Motor neuron (in vitro differentiated cells): Measurements from ENCODE around the gene ELAC1. TPM values are rescaled to one million over a fixed set of nuclear protein-coding genes. Genes with fewer than 3 reads are reported as not detected.
"Not testable (repeated sequence)": the region's sequence is repeated elsewhere in the genome, so short reads cannot be mapped to it uniquely, and the experiment has no call there.

Experiments used
- ATAC-seq, 8 experiments: fragments of 200-7000 bp; cut with Tn5 transposase; replicated peaks in 6 of 8; 2 replicates each; pipeline ENCODE4 v1.8.0; 2021; ENCODE audit warnings: mild to moderate bottlenecking in 8 of 8, moderate library complexity in 8 of 8
- H3K27ac ChIP-seq, 2 donors: fragments of 250-450 bp; sonication (Bioruptor Pico); 2 replicates each; pipeline ENCODE4 v1.9.0; 2021; ENCODE audit warnings: antibody characterized with exemption in 2 of 2, mild to moderate bottlenecking in 2 of 2, moderate library complexity in 1 of 2
- H3K4me1 ChIP-seq, 2 donors: fragments of 250-450 bp; sonication (Bioruptor Pico); replicated peaks in 1 of 2; 2 replicates each; pipeline ENCODE4 v1.6.1; 2021; ENCODE audit warnings: antibody characterized with exemption in 2 of 2, mild to moderate bottlenecking in 2 of 2, moderate library complexity in 1 of 2
- H3K4me3 ChIP-seq, 5 donors: fragments of 250-450 bp; sonication (Bioruptor Pico); 2 replicates each; pipeline ENCODE4 v1.9.0; 2021; ENCODE audit warnings: antibody characterized with exemption in 5 of 5, mild to moderate bottlenecking in 5 of 5, moderate library complexity in 4 of 5
- WGBS, 10 experiments: fragments of 450-650 bp; shearing (Covaris generic); methylation state at CpG; one replicate each; pipeline ENCODE4 v1.0.0; 2022; 5-methylcytosine and 5-hydroxymethylcytosine counted together
- in situ Hi-C, 9 experiments: fragments of 400-800 bp; cut with MboI; loops; one replicate each; pipeline ENCODE4 v1.15.0; 2021; ENCODE audit warnings: low sequenced_read_pairs in 9 of 9, low pct_unique_long_range_greater_than_20kb in 2 of 9; ENCODE audit not compliant: unreplicated experiment in 9 of 9
- total RNA-seq, 8 experiments: library from RNA; unstranded; fragments of 300-600 nt; gene quantifications; 2 replicates each; pipeline versions ENCODE4 v1.2.3 to v1.2.4, GENCODE V29; 2022

Gene ELAC1
- total RNA-seq, 8 experiments from 2014 or later, result 7.3 to 14.6 (median 9.6) TPM

GRCh38 chr18:50947899-50948298, 19.9 kb upstream of the ELAC1 start:
- H3K4me1 ChIP-seq, result no peaks in the 10 kb centered on the region
- 14 to 100% (median 75%) methylated on average over 1 of the region's 1 CpG; no CpG with 5 or more reads in 2 of the 10 experiments for WGBS, 10 experiments
- in situ Hi-C loops, result no loop called here
- H3K4me3 ChIP-seq, result no peak overlapping the region
- H3K27ac ChIP-seq, result no peak overlapping the region
- peak in 2 of 8 experiments; percentile 20 to 71 for ATAC-seq

GRCh38 chr18:50949185-50949584, 18.7 kb upstream of the ELAC1 start:
- Histone ChIP-seq H3K27ac (no peak overlapping the region), H3K4me1 (no peaks in the 10 kb centered on the region), H3K4me3 (no peak overlapping the region)
- no peak for ATAC-seq
- in situ Hi-C loops, result no loop called here
- 84 to 100% (median 97%) methylated on average over 1 to 6 of the region's 6 CpGs; no CpG with 5 or more reads in 1 of the 10 experiments for WGBS, 10 experiments

- H3K4me3 ChIP-seq, result no peak overlapping the region
- H3K4me1 ChIP-seq, result no peaks in the 10 kb centered on the region
- ATAC-seq, result no peak
- 80 to 100% (median 98%) methylated on average over 1 to 4 of the region's 4 CpGs; no CpG with 5 or more reads in 3 of the 10 experiments for whole genome bisulfite sequencing, 10 experiments
- in situ Hi-C loops, result no loop called here
- no peak overlapping the region for H3K27ac ChIP-seq
Measured at GRCh38 chr18:50950626-50951025, 17.2 kb upstream of the ELAC1 start.

GRCh38 chr18:50953822-50954221, 14.0 kb upstream of the ELAC1 start:
- WGBS, 10 experiments, result 52 to 91% (median 74%) methylated on average over 1 to 3 of the region's 3 CpGs; no CpG with 5 or more reads in 1 of the 10 experiments
- Histone ChIP-seq H3K4me1 (no peaks in the 10 kb centered on the region), H3K27ac (no peak overlapping the region), H3K4me3 (no peak overlapping the region)
- no peak for ATAC-seq
- in situ Hi-C loops, result no loop called here

GRCh38 chr18:50955253-50955652, 12.6 kb upstream of the ELAC1 start:
- WGBS, 10 experiments, result 60 to 90% (median 80%) methylated on average over 1 to 4 of the region's 4 CpGs; no CpG with 5 or more reads in 2 of the 10 experiments
- ATAC-seq, result peak in 3 of 8 experiments; percentile 29 to 58 (median 48)
- H3K4me1 ChIP-seq, result no peaks in the 10 kb centered on the region
- H3K27ac ChIP-seq, result no peak overlapping the region
- no peak overlapping the region for H3K4me3 ChIP-seq
- in situ Hi-C loops, result no loop called here

GRCh38 chr18:50956116-50956515, 11.7 kb upstream of the ELAC1 start:
- Histone ChIP-seq H3K27ac (no peak overlapping the region), H3K4me3 (no peak overlapping the region), H3K4me1 (no peaks in the 10 kb centered on the region)
- 79 to 100% (median 100%) methylated on average over 1 to 3 of the region's 3 CpGs; no CpG with 5 or more reads in 3 of the 10 experiments for WGBS, 10 experiments
- no peak for ATAC-seq
- in situ Hi-C loops, result no loop called here

- 0 to 92% (median 73%) methylated on average over 1 of the region's 1 CpG; no CpG with 5 or more reads in 1 of the 10 experiments for WGBS, 10 experiments
- no peak for ATAC-seq
- Histone ChIP-seq H3K4me3 (no peak overlapping the region), H3K4me1 (no peaks in the 10 kb centered on the region), H3K27ac (no peak overlapping the region)
- in situ Hi-C loops, result no loop called here
Measured at GRCh38 chr18:50961974-50962373, 5.9 kb upstream of the ELAC1 start.

GRCh38 chr18:50969448-50969847, 1.6 kb downstream of the ELAC1 start:
- ATAC-seq, result no peak
- H3K4me1 ChIP-seq, result peaks cover 8 to 15% of the 10 kb centered on the region in 2 donors
- peak overlapping the region; percentile 69 to 87 (median 72) for H3K4me3 ChIP-seq
- no peak overlapping the region for H3K27ac ChIP-seq
- in situ Hi-C loops, result no loop called here
- WGBS, 10 experiments, result 20 to 94% (median 74%) methylated on average over 1 to 5 of the region's 5 CpGs; no CpG with 5 or more reads in 2 of the 10 experiments

- no peak overlapping the region for H3K27ac ChIP-seq
- H3K4me3 ChIP-seq, result no peak overlapping the region
- WGBS, 10 experiments, result 0 to 100% (median 45%) methylated on average over 1 to 2 of the region's 2 CpGs; no CpG with 5 or more reads in 3 of the 10 experiments
- no peak for ATAC-seq
- in situ Hi-C loops, result no loop called here
- H3K4me1 ChIP-seq, result peaks cover 8 to 15% of the 10 kb centered on the region in 2 donors
Measured at GRCh38 chr18:50970006-50970405, 2.2 kb downstream of the ELAC1 start.

- ATAC-seq, in situ Hi-C loops, H3K27ac ChIP-seq, H3K4me3 ChIP-seq: not testable (repeated sequence)
- WGBS, 10 experiments, result 67 to 96% (median 78%) methylated on average over 2 to 5 of the region's 5 CpGs; no CpG with 5 or more reads in 4 of the 10 experiments
- H3K4me1 ChIP-seq, result peaks cover 8 to 14% of the 10 kb centered on the region in 2 donors
Measured at GRCh38 chr18:50972404-50972803, 4.6 kb downstream of the ELAC1 start.

- Histone ChIP-seq H3K4me1 (peaks cover 8 to 13% of the 10 kb centered on the region in 2 donors), H3K4me3 (no peak overlapping the region), H3K27ac (no peak overlapping the region)
- in situ Hi-C loops, result no loop called here
- WGBS, 10 experiments, result 47 to 100% (median 79%) methylated on average over 1 to 4 of the region's 4 CpGs
- ATAC-seq, result peak in 3 of 8 experiments; percentile 25 to 90 (median 85)
Measured at GRCh38 chr18:50973367-50974126, 5.7 kb downstream of the ELAC1 start.

GRCh38 chr18:50977037-50977760, 9.4 kb downstream of the ELAC1 start:
- 63 to 100% (median 100%) methylated on average over 1 to 3 of the region's 5 CpGs; no CpG with 5 or more reads in 4 of the 10 experiments for WGBS, 10 experiments
- in situ Hi-C loops, result no loop called here
- no peak overlapping the region for H3K27ac ChIP-seq
- H3K4me3 ChIP-seq, result no peak overlapping the region
- no peak for ATAC-seq
- no peaks in the 10 kb centered on the region for H3K4me1 ChIP-seq

- 60 to 100% (median 100%) methylated on average over 1 of the region's 1 CpG; no CpG with 5 or more reads in 3 of the 10 experiments for WGBS, 10 experiments
- Histone ChIP-seq H3K4me3 (no peak overlapping the region), H3K4me1 (no peaks in the 10 kb centered on the region), H3K27ac (no peak overlapping the region)
- in situ Hi-C loops, result no loop called here
- no peak for ATAC-seq
Measured at GRCh38 chr18:50981381-50981780, 13.5 kb downstream of the ELAC1 start.
